Bronchial epithelial cell (primary cell): ENCODE results near the gene AP2B1. TPM values are rescaled to one million over a fixed set of nuclear protein-coding genes. Genes with fewer than 3 reads are reported as not detected.

Experiments
- DNase-seq: peaks from one replicate; pipeline ENCODE4 v3.0.0-alpha.2; 2010; ENCODE audit warnings: low read depth
- FAIRE-seq: peaks from 2 replicates; lab custom pipeline; 2011; peaks lifted over from hg19 to GRCh38; lab: Jason Lieb, UNC
- H3K27me3 ChIP-seq: 2 replicates; pipeline ENCODE4 v1.5.1; 2011; ENCODE audit warnings: low read length; ENCODE audit not compliant: control insufficient read depth, insufficient read depth
- H3K36me3 ChIP-seq: 2 replicates; pipeline ENCODE4 v1.5.1; 2011; ENCODE audit warnings: low read length; ENCODE audit not compliant: control insufficient read depth, insufficient read depth
- H3K4me3 ChIP-seq: 2 replicates; pipeline ENCODE4 v1.5.1; 2011; ENCODE audit warnings: mild to moderate bottlenecking, low read depth, low read length, control low read depth
- CTCF ChIP-seq: IDR thresholded peaks from 2 replicates; pipeline ENCODE4 v1.5.1; 2011; ENCODE audit warnings: mild to moderate bottlenecking, moderate library complexity, low read length, control low read depth, inconsistent platforms; ENCODE audit not compliant: insufficient read depth, severe bottlenecking
- total RNA-seq: library from RNA; depleted of rRNA; stranded (reverse); fragments of >200 nt; gene quantifications from 2 replicates; pipeline ENCODE4 v1.2.1, GENCODE V29; 2014

Gene AP2B1
- total RNA-seq, 1 donor from 2014 or later: 50.8 TPM

GRCh38 chr17:35727635-35728034 is 140.5 kb downstream of the AP2B1 start:
- no peak overlapping the region for H3K4me3 ChIP-seq
- no peak for DNase-seq
- FAIRE-seq: no peak
- no peak for TF ChIP-seq CTCF
- peaks cover 4% of the 10 kb centered on the region for H3K36me3 ChIP-seq
- peaks cover 1% of the 10 kb centered on the region for H3K27me3 ChIP-seq

GRCh38 chr17:35728551-35728950 is 141.4 kb downstream of the AP2B1 start:
- Histone ChIP-seq H3K27me3 (peaks cover 3% of the 10 kb centered on the region), H3K4me3 (no peak overlapping the region), H3K36me3 (peaks cover 3% of the 10 kb centered on the region)
- TF ChIP-seq CTCF: no peak
- DNase-seq (no peak), FAIRE-seq (no peak)

- FAIRE-seq (no peak), DNase-seq (no peak)
- Histone ChIP-seq H3K27me3 (peaks cover 3% of the 10 kb centered on the region), H3K36me3 (peaks cover 1% of the 10 kb centered on the region), H3K4me3 (no peak overlapping the region)
- no peak for TF ChIP-seq CTCF
Measured at GRCh38 chr17:35729405-35729833, 142.3 kb downstream of the AP2B1 start.

GRCh38 chr17:35730400-35731005 is 143.4 kb downstream of the AP2B1 start:
- Histone ChIP-seq H3K27me3 (peaks cover 4% of the 10 kb centered on the region), H3K36me3 (no peaks in the 10 kb centered on the region), H3K4me3 (no peak overlapping the region)
- DNase-seq (no peak), FAIRE-seq (no peak)
- no peak for TF ChIP-seq CTCF

GRCh38 chr17:35731239-35731916 is 144.3 kb downstream of the AP2B1 start, which contains the start of gene RASL10B:
Gene RASL10B (plus strand): TSS chr17:35731639. CDS start chr17:35735185, 3,546 bp downstream.
- no peak for FAIRE-seq
- no peak for TF ChIP-seq CTCF
- Histone ChIP-seq H3K27me3 (peaks cover 4% of the 10 kb centered on the region), H3K36me3 (no peaks in the 10 kb centered on the region), H3K4me3 (peak within 1 kb of the TSS; percentile 38)
- DNase-seq: no peak
